ENCODE results near the gene WSCD1. TPM values are rescaled to one million over a fixed set of nuclear protein-coding genes. Genes with fewer than 3 reads are reported as not detected.

Gene WSCD1
- total and polyA plus RNA-seq, 12 donors = 2.5 to 13.8 (median 4.2) TPM

- H3K4me1 ChIP-seq = peaks cover 0 to 3% (median 0%) of the 10 kb centered on the region in 9 donors
- no peaks in the 10 kb centered on the region for H3K9me3 ChIP-seq
- H3K27ac ChIP-seq = no peak overlapping the region
- DNase-seq (no peak), ATAC-seq (no peak)
- 59 to 62% methylated on average over 6 of the region's 6 CpGs for WGBS, 2 donors
- no peak for TF ChIP-seq CTCF (IDR thresholded peaks at IDR 0.05)
- peaks cover 0 to 66% (median 35%) of the 10 kb centered on the region in 7 donors for H3K27me3 ChIP-seq
- H3K36me3 ChIP-seq = no peaks in the 10 kb centered on the region
- intact Hi-C loops (cut with DNase I) = loop anchor here in 3 of 10 donors (10.0 kb wide), 3 partner anchors 350 to 480 kb away; partner anchors contain the start of gene NLRP1 (in 1 of the 3)
- no peak overlapping the region for H3K4me3 ChIP-seq
Measured at GRCh38 chr17:6064868-6065267, 5.3 kb upstream of the WSCD1 start.

- H3K27ac ChIP-seq = no peak overlapping the region
- peaks cover 0 to 61% (median 35%) of the 10 kb centered on the region in 7 donors for H3K27me3 ChIP-seq
- no peak for TF ChIP-seq CTCF (IDR thresholded peaks at IDR 0.05)
- no peaks in the 10 kb centered on the region for H3K36me3 ChIP-seq
- no peak overlapping the region for H3K4me3 ChIP-seq
- H3K4me1 ChIP-seq = peaks cover 0 to 4% (median 0%) of the 10 kb centered on the region in 9 donors
- intact Hi-C loops (cut with DNase I) = loop anchor here in 3 of 10 donors (10.0 kb wide), 3 partner anchors 349 to 481 kb away; partner anchors contain the start of gene NLRP1 (in 1 of the 3)
- ATAC-seq = no peak
- 81% methylated on average over 7 of the region's 7 CpGs for WGBS, 2 donors
- H3K9me3 ChIP-seq = no peaks in the 10 kb centered on the region
- DNase-seq = no peak
Measured at GRCh38 chr17:6065351-6065750, 4.8 kb upstream of the WSCD1 start.

- Histone ChIP-seq H3K9me3 (no peaks in the 10 kb centered on the region), H3K4me3 (no peak overlapping the region), H3K27me3 (peaks cover 0 to 58% (median 35%) of the 10 kb centered on the region in 7 donors), H3K36me3 (no peaks in the 10 kb centered on the region), H3K4me1 (peaks cover 0 to 9% (median 5%) of the 10 kb centered on the region in 9 donors), H3K27ac (no peak overlapping the region)
- ATAC-seq = no peak
- intact Hi-C loops (cut with DNase I) = loop anchor here in 3 of 10 donors (10.0 kb wide), 3 partner anchors 348 to 482 kb away; partner anchors contain the start of gene NLRP1 (in 1 of the 3)
- WGBS, 2 donors = 72 to 76% methylated on average over 10 of the region's 10 CpGs
- no peak for TF ChIP-seq CTCF (IDR thresholded peaks at IDR 0.05)
- DNase-seq = no peak
Measured at GRCh38 chr17:6066183-6066948, 3.8 kb upstream of the WSCD1 start.

GRCh38 chr17:6067060-6067459, 3.1 kb upstream of the WSCD1 start:
- ATAC-seq = no peak
- H3K9me3 ChIP-seq = no peaks in the 10 kb centered on the region
- DNase-seq = no peak
- no peak for TF ChIP-seq CTCF (IDR thresholded peaks at IDR 0.05)
- 68 to 70% methylated on average over 5 of the region's 5 CpGs for WGBS, 2 donors
- H3K4me1 ChIP-seq = peaks cover 0 to 12% (median 7%) of the 10 kb centered on the region in 9 donors
- H3K36me3 ChIP-seq = no peaks in the 10 kb centered on the region
- H3K27ac ChIP-seq = no peak overlapping the region
- H3K27me3 ChIP-seq = peaks cover 0 to 65% (median 41%) of the 10 kb centered on the region in 7 donors
- H3K4me3 ChIP-seq = no peak overlapping the region
- intact Hi-C loops (cut with DNase I) = loop anchor here in 3 of 10 donors (10.0 kb wide), 3 partner anchors 348 to 482 kb away; partner anchors contain the start of gene NLRP1 (in 1 of the 3)

Data from heart right ventricle (tissue), 16 donors.